ENCODE results near the gene HOXB3. TPM values are rescaled to one million over a fixed set of nuclear protein-coding genes. Genes with fewer than 3 reads are reported as not detected.
A peak's percentile ranks its signal among the peaks of the same experiment; 100 is the strongest.

The HOXB3 gene
- total RNA-seq, 5 donors from 2014 or later (not counting 1 experiment from before 2014, with no cell fraction given): 3.5 to 7.7 (median 4.2) TPM

DNA sequence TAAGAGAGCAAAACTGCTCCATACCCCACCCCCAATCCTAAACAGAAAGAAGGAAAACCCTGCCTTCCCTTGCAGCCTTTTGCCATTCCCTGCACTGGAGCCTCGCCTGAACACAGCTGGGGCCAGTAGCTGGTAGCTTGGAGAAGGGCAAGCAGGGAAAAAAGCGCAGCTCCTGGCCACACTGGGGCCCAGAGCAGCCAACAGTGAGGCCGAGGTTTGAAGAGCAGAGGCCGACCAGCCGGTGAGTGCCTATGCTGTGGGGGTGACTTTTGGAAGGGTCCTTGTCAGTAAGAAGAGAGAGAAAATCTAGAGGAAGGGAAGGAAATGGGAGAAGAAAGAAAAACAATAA, 39.3 kb upstream of the HOXB3 start:
- Mint-ChIP-seq H3K4me3 (no peak overlapping the region), H3K4me1 (peaks cover 14 to 24% (median 18%) of the 10 kb centered on the region in 3 donors), H3K36me3 (no peaks in the 10 kb centered on the region), H3K27me3 (peaks cover 63 to 88% of the 10 kb centered on the region in 2 donors), H3K9me3 (no peaks in the 10 kb centered on the region), H3K27ac (no peak overlapping the region)
- 71% methylated on average over 5 of the region's 5 CpGs for WGBS (ENCODE audit: insufficient coverage)
- Histone ChIP-seq H3K4me1 (ENCODE audit: control insufficient read depth in 1 of 2, extremely low read depth in 1 of 2, insufficient read depth in 2 of 2, low read length in 2 of 2) (peaks cover 8 to 39% of the 10 kb centered on the region in 2 experiments), H3K9me3 (no peaks in the 10 kb centered on the region), H3K27ac (ENCODE audit: low read length) (no peak overlapping the region), H3K36me3 (ENCODE audit: control insufficient read depth in 2 of 2, extremely low read depth in 1 of 2, insufficient read depth in 1 of 2, low read length in 1 of 2) (no peaks in the 10 kb centered on the region), H3K27me3 (replicated peaks in 1 of 2; ENCODE audit: control insufficient read depth in 2 of 2, extremely low read depth in 1 of 2, insufficient read depth in 2 of 2, low read length in 1 of 2) (peaks cover 31 to 93% of the 10 kb centered on the region in 2 experiments), H3K4me3 (ENCODE audit: control insufficient read depth in 1 of 2, extremely low read depth in 1 of 2, low read length in 1 of 2) (no peak overlapping the region)
- DNase-seq (no peak), ATAC-seq (replicated peaks in 1 of 4) (no peak)
- CTCF ChIA-PET: interaction anchor here in 1 of 2 donors (0.6 kb wide), 1 partner anchor 118 kb away, joined by 3 read pairs; no protein-coding TSS in a partner anchor
- POLR2A ChIA-PET: no interaction called here

GRCh38 chr17:48628649-48629410, 38.8 kb upstream of the HOXB3 start:
- no peak overlapping the region for H3K4me3 Mint-ChIP-seq
- ChIA-PET CTCF (interaction anchor here in 1 of 2 donors (0.6 kb wide), 1 partner anchor 118 kb away, joined by 3 read pairs; no protein-coding TSS in a partner anchor), POLR2A (no interaction called here)
- Histone ChIP-seq H3K27me3 (replicated peaks in 1 of 2; ENCODE audit: control insufficient read depth in 2 of 2, extremely low read depth in 1 of 2, insufficient read depth in 2 of 2, low read length in 1 of 2) (peaks cover 33 to 92% of the 10 kb centered on the region in 2 experiments), H3K27ac (ENCODE audit: low read length) (no peak overlapping the region), H3K9me3 (no peaks in the 10 kb centered on the region), H3K36me3 (ENCODE audit: control insufficient read depth in 2 of 2, extremely low read depth in 1 of 2, insufficient read depth in 1 of 2, low read length in 1 of 2) (no peaks in the 10 kb centered on the region), H3K4me1 (ENCODE audit: control insufficient read depth in 1 of 2, extremely low read depth in 1 of 2, insufficient read depth in 2 of 2, low read length in 2 of 2) (peaks cover 8 to 34% of the 10 kb centered on the region in 2 experiments), H3K4me3 (ENCODE audit: control insufficient read depth in 1 of 2, extremely low read depth in 1 of 2, low read length in 1 of 2) (no peak overlapping the region)
- no peak for ATAC-seq (replicated peaks in 1 of 4)
- no peaks in the 10 kb centered on the region for H3K36me3 Mint-ChIP-seq
- H3K27me3 Mint-ChIP-seq: peaks cover 65 to 88% of the 10 kb centered on the region in 2 donors
- peaks cover 12 to 26% (median 18%) of the 10 kb centered on the region in 3 donors for H3K4me1 Mint-ChIP-seq
- no peak for DNase-seq
- H3K27ac Mint-ChIP-seq: no peak overlapping the region
- WGBS (ENCODE audit: insufficient coverage): 83% methylated on average over 1 of the region's 5 CpGs
- no peaks in the 10 kb centered on the region for H3K9me3 Mint-ChIP-seq

DNA sequence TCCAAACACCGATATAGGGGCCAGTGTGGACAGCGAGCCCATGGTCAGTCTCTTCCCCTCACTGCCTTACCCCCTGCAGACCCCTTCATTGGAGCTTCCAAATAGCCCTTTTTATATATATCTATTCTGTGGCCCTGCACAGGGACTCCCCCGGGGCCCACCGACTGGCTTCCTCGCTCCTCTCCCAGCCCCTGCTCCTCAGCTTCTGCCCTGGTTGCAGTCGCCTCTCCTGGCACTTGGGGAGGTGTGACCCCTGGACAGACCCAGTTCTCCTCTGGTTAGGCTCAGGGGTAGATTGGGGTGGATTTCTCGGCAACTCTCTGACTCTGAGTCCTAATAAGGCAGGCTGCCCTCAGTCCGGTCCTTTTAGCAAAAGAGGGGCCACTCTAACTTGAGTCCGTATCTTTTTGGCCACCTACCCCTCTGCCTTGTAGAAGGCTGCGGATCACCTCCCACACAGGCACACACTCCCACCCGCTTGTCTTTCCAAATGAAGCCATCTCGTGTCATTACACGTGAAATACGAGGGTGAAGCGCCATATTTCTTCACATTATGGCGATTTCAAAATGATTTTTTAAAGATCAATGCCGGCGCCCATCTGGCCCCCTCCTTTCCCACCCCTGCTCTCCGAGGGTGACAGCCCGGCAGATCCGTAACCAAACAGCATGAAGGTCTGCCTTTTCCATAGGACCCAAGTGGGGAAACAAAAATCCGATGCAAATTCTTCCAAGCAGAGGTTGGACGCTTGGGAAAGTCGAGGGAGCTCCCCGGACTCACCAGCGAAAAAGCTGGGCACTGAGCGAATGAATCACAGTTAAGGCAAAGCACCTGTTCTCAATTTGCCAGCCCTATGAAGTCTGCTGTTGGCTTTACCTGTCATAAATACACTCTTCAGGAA, 37.8 kb upstream of the HOXB3 start:
- Histone ChIP-seq H3K4me1 (ENCODE audit: control insufficient read depth in 1 of 2, extremely low read depth in 1 of 2, insufficient read depth in 2 of 2, low read length in 2 of 2) (peaks cover 8 to 29% of the 10 kb centered on the region in 2 experiments), H3K27me3 (replicated peaks in 1 of 2; ENCODE audit: control insufficient read depth in 2 of 2, extremely low read depth in 1 of 2, insufficient read depth in 2 of 2, low read length in 1 of 2) (peaks cover 36 to 92% of the 10 kb centered on the region in 2 experiments), H3K9me3 (no peaks in the 10 kb centered on the region), H3K27ac (ENCODE audit: low read length) (no peak overlapping the region), H3K36me3 (ENCODE audit: control insufficient read depth in 2 of 2, extremely low read depth in 1 of 2, insufficient read depth in 1 of 2, low read length in 1 of 2) (no peaks in the 10 kb centered on the region), H3K4me3 (ENCODE audit: control insufficient read depth in 1 of 2, extremely low read depth in 1 of 2, low read length in 1 of 2) (no peak overlapping the region)
- H3K4me3 Mint-ChIP-seq: peak overlapping the region in 1 of 3 donors; percentile 77
- 81% methylated on average over 21 of the region's 27 CpGs for WGBS (ENCODE audit: insufficient coverage)
- no peaks in the 10 kb centered on the region for H3K36me3 Mint-ChIP-seq
- ATAC-seq (replicated peaks in 1 of 4) (no peak), DNase-seq (no peak)
- CTCF ChIA-PET: no interaction called here
- peaks cover 68 to 90% of the 10 kb centered on the region in 2 donors for H3K27me3 Mint-ChIP-seq
- peak overlapping the region in 1 of 2 donors; percentile 27 for H3K27ac Mint-ChIP-seq
- POLR2A ChIA-PET: no interaction called here
- peaks cover 10 to 22% (median 18%) of the 10 kb centered on the region in 3 donors for H3K4me1 Mint-ChIP-seq
- no peaks in the 10 kb centered on the region for H3K9me3 Mint-ChIP-seq

DNA sequence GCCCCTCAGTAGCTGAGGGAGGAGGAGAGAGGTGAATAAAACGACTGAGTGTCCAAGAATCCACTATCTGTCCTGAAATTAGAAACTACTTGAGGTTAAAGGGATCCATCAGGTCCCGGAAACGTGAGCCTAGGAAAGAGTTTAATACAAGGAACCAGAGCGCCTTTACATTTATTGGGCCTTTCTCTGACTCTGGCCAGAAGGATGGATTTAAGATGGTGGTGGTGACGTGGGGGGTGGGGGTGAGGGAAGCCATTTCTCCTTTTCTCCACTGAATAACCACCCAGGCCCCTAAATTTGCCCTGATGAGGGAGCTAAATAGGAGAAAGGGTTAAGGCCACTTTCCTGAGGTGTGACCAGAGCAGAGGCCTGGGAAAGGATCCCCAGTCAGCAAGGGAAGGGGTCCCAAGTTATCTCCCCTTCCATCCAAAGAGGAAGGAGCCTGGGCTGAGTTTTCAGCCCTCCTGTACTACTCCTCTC, 37.1 kb upstream of the HOXB3 start:
- no peaks in the 10 kb centered on the region for H3K36me3 ChIP-seq (ENCODE audit: control insufficient read depth in 2 of 2, extremely low read depth in 1 of 2, insufficient read depth in 1 of 2, low read length in 1 of 2)
- H3K36me3 Mint-ChIP-seq: no peaks in the 10 kb centered on the region
- peaks cover 10 to 20% (median 18%) of the 10 kb centered on the region in 3 donors for H3K4me1 Mint-ChIP-seq
- peaks cover 36 to 89% of the 10 kb centered on the region in 2 experiments for H3K27me3 ChIP-seq (replicated peaks in 1 of 2; ENCODE audit: control insufficient read depth in 2 of 2, extremely low read depth in 1 of 2, insufficient read depth in 2 of 2, low read length in 1 of 2)
- H3K9me3 Mint-ChIP-seq: no peaks in the 10 kb centered on the region
- H3K27ac Mint-ChIP-seq: no peak overlapping the region
- H3K9me3 ChIP-seq: no peaks in the 10 kb centered on the region
- peaks cover 68 to 90% of the 10 kb centered on the region in 2 donors for H3K27me3 Mint-ChIP-seq
- 86% methylated on average over 2 of the region's 5 CpGs for WGBS (ENCODE audit: insufficient coverage)
- ATAC-seq (replicated peaks in 1 of 4) (no peak), DNase-seq (no peak)
- ChIA-PET POLR2A (interaction anchor here (0.6 to 0.7 kb wide), 2 partner anchors 12 to 31 kb away, joined by 7 read pairs; no protein-coding TSS in a partner anchor), CTCF (interaction anchor here in 1 of 2 donors (0.6 kb wide), 1 partner anchor 12 kb away, joined by 5 read pairs; the partner anchor contains the start of gene HOXB8)
- H3K4me1 ChIP-seq (ENCODE audit: control insufficient read depth in 1 of 2, extremely low read depth in 1 of 2, insufficient read depth in 2 of 2, low read length in 2 of 2): peaks cover 8 to 29% of the 10 kb centered on the region in 2 experiments
- peak overlapping the region; percentile 66 to 77 (median 75) for H3K4me3 Mint-ChIP-seq
- no peak overlapping the region for H3K27ac ChIP-seq (ENCODE audit: low read length)
- no peak overlapping the region for H3K4me3 ChIP-seq (ENCODE audit: control insufficient read depth in 1 of 2, extremely low read depth in 1 of 2, low read length in 1 of 2)

- H3K9me3 Mint-ChIP-seq: no peaks in the 10 kb centered on the region
- peaks cover 33 to 89% of the 10 kb centered on the region in 2 experiments for H3K27me3 ChIP-seq (replicated peaks in 1 of 2; ENCODE audit: control insufficient read depth in 2 of 2, extremely low read depth in 1 of 2, insufficient read depth in 2 of 2, low read length in 1 of 2)
- H3K9me3 ChIP-seq: no peaks in the 10 kb centered on the region
- H3K4me1 ChIP-seq (ENCODE audit: control insufficient read depth in 1 of 2, extremely low read depth in 1 of 2, insufficient read depth in 2 of 2, low read length in 2 of 2): peaks cover 8 to 29% of the 10 kb centered on the region in 2 experiments
- DNase-seq (peak in 7 of 35 experiments; percentile 24 to 67 (median 33)), ATAC-seq (replicated peaks in 1 of 4) (peak; percentile 42 to 67 (median 48))
- no peak within 1 kb of the TSS for H3K27ac ChIP-seq (ENCODE audit: low read length)
- H3K4me1 Mint-ChIP-seq: peaks cover 10 to 20% (median 18%) of the 10 kb centered on the region in 3 donors
- ChIA-PET CTCF (interaction anchor here (0.6 to 1.9 kb wide), 7 partner anchors 9 to 552 kb away, joined by 3 to 7 read pairs (median 4); partner anchors contain the start of gene HOXB8 (in 1 of the 2)), POLR2A (interaction anchor here (0.6 to 0.7 kb wide), 4 partner anchors 8 to 547 kb away, joined by 3 to 7 read pairs (median 6); no protein-coding TSS in a partner anchor)
- peaks cover 71 to 90% of the 10 kb centered on the region in 2 donors for H3K27me3 Mint-ChIP-seq
- H3K36me3 Mint-ChIP-seq: no peaks in the 10 kb centered on the region
- peak within 1 kb of the TSS; percentile 75 to 78 (median 77) for H3K4me3 Mint-ChIP-seq
- WGBS (ENCODE audit: insufficient coverage): 0% methylated on average over 18 of the region's 50 CpGs
- peak within 1 kb of the TSS; percentile 33 to 71 for H3K4me3 ChIP-seq (ENCODE audit: control insufficient read depth in 1 of 2, extremely low read depth in 1 of 2, low read length in 1 of 2)
- H3K36me3 ChIP-seq (ENCODE audit: control insufficient read depth in 2 of 2, extremely low read depth in 1 of 2, insufficient read depth in 1 of 2, low read length in 1 of 2): no peaks in the 10 kb centered on the region
- no peak within 1 kb of the TSS for H3K27ac Mint-ChIP-seq
These were observed 36.4 kb upstream of the HOXB3 start, which contains the start of gene HOXB9 for GRCh38 chr17:48626245-48627117. HOXB9 (minus strand) TSS chr17:48626358; CDS start chr17:48626269, 89 bp downstream.

Data from T-cell (primary cell).